Jurkat, Clone E6-1 (cell line): Measurements from ENCODE around the gene JAZF1. TPM values are rescaled to one million over a fixed set of nuclear protein-coding genes. Genes with fewer than 3 reads are reported as not detected.

ENCODE experiments used
- DNase-seq: peaks from one replicate; pipeline ENCODE4 v3.0.0-alpha.2; 2011; ENCODE audit warnings: low read depth, low spot score
- H3K4me3 ChIP-seq: 2 replicates; pipeline ENCODE4 v1.5.1; 2011; ENCODE audit warnings: mild to moderate bottlenecking, low read length, control low read depth, moderate library complexity
- polyA plus RNA-seq: library from polyadenylated mRNA; unstranded; fragments of >200 nt; gene quantifications from one replicate; pipeline ENCODE4 v1.2.1, GENCODE V29; 2012; ENCODE audit warnings: missing spikeins; ENCODE audit not compliant: insufficient read length, insufficient read depth

JAZF1 gene
- polyA plus RNA-seq = 5.8 TPM

DNA sequence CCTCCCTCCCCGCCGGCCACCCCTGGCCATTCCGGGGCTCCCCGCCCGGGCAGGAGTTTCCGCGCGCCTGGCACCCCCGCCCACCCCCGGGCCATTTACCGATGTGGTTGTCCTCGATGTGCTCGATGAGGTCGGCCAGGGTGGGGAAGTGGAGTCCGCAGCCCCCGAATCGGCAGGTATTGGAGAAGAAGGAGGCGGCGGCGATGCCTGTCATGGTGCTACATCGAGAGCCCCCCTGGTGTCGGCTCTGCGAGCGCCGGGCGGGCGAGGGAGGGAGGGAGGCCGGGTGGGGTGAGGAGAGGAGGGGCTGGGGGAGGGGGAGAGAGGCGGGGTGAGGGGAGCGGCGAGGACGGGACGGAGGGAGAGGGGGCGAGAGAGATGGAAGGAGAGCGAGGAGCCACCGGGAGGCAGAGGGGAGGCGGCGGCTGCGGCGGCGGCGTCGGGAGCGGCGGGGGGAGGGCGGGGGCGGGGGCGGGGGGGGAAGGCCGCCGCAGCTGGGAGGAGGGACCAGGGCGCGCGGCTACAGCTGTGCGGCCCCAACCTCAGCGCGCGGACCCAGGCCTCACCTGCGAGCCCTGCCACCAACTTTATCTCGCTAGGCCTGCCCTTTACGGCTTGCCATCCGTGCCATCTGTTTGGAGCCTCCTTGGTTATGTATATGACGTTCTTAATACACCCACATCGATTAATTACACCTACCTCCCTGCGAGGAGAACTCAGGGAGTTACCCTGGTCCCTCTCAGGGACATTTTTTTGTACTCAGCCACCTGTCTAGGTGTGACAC, at the start of gene JAZF1:
Gene JAZF1, minus strand, starts transcription at position 432 of the 784 bp plus-strand sequence.
- peak within 1 kb of the TSS; percentile 55 for H3K4me3 ChIP-seq
- peak; percentile 28 for DNase-seq

DNA sequence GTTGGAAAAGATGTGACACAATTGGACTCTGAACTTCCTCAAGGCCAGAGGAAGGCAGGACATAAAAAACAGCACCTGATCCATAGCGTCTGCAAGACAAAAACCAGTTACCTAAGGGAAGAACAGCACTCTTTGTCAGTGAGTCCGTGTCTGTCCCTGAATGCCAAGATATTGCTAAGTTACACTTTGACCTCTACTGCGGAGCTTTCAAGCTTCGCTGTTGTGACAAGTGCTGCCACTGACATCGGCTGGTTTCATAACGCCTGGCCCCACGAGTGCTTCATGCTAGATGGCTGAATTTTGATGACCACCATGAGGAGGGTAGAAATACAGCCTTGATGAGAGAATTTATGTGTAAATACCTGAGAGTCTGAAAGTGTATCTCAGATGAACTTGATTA, 49.7 kb upstream of the JAZF1 start:
- no peak for DNase-seq
- H3K4me3 ChIP-seq = no peak overlapping the region

DNA sequence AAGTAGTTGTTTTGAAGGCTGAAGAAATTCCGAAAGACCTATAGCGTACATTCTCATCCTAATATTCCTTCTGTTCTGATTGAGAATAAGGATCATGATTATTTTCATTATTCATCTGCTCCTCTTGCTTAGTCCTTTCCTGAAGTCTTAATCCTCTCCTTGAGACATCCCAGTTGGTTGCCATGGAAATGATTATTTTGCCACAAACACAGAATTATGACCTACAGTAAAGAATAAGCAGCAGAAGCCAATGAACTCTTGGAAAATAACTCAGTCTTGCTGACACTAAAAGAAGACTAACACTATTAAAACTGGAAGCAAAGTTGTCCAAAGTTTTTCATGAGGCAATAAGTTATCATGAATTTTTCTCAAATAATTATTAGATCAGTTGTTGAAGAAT, 47.8 kb upstream of the JAZF1 start:
- no peak overlapping the region for H3K4me3 ChIP-seq
- no peak for DNase-seq

DNA sequence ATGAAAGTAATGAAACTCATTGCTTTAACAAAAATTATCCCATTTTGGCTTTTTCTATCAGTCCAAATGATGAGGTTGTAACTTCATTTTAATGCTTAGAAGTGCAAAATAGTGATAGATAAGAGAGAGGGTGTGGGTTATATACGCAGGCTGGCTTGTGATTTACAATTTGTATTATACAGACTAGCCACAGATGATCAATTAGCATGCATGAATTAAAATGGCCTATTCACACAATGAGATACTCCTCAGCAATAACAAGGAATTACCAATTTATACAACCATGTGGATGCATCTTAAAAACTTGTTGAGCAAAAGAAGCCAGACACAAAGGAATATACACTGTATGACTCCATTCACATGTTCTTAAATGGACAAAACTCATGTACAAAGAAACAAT, 45.4 kb upstream of the JAZF1 start:
- H3K4me3 ChIP-seq = no peak overlapping the region
- no peak for DNase-seq

- H3K4me3 ChIP-seq = no peak overlapping the region
- DNase-seq = no peak
These were observed 45.0 kb upstream of the JAZF1 start for GRCh38 chr7:28225576-28225975.

DNA sequence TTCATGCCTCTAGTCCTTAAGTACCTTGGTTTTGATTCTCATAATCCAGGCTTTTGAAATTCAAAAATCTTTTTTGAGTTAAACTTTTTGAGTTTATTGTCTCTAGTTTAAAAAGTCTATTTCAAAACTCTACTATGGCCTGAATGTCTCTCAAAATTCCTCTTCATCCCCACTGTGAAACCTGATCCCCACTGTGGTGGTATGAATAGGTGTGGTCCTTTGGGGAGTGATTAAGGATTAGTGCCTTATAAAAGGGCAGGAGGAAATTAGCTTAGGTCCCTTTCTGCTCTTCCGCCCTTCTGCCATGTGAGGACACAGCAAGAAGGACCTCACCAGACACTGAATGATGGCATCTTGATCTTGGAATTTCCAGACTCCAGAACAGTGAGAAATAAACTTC, 44.1 kb upstream of the JAZF1 start:
- no peak overlapping the region for H3K4me3 ChIP-seq
- no peak for DNase-seq

DNA sequence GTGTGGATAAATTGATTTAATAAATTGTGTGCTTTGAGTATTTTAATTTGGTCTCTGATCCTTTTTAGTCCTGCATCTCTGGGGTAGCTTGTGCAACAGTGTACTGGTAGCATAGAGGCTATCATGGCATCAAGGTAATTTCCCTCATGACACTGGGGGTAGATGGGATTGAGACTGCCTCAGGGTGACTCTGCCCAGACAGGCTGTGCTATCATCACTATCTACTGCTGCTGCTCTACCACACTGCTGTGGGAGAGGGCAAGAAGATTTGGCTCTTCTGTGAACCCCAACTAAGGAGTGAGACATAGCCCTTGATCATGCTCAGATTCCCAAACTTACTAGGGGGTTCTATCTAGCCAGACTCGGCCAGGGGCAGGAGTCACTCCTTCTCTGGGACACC, 43.6 kb upstream of the JAZF1 start:
- H3K4me3 ChIP-seq = no peak overlapping the region
- no peak for DNase-seq

DNA sequence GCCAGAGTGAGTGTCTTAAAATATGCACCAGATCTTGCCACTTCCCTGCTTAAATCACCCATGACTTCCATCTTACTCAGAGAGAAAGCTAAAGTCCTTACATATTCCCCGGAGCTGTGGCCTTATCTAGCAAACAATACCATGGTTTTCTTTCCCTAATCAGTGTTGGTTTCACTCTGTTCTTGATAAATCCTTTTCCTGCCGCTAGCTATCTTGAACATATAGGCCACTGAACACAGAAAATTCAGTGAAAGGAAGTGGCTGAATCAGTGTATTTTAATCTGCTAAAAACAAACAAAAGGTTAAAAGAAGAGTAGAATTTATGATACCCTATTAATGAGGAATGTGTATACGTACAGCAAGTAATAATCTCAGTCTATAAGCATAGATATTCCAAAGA, 42.0 kb upstream of the JAZF1 start:
- no peak overlapping the region for H3K4me3 ChIP-seq
- DNase-seq = no peak

- no peak for DNase-seq
- H3K4me3 ChIP-seq = no peak overlapping the region
These were observed 39.2 kb upstream of the JAZF1 start for GRCh38 chr7:28219793-28220192.

DNA sequence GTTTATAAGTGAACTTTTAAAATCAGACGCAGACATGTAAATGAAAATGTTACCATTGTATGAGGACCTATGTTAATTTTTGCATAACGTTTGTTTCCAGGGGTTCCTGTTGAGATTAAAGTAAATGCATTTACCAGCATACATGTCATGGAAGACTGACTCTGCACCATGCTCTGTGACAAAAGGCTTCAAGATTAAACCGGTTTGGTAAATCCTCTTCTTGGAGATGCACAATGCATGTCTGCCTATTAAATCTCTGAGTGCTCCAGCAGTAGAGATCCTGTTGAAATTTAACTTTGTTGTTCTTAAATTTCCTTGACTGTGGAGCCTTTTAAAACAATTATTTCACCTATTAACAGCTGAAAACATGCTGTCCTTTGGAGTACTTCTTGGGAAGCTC, 36.5 kb upstream of the JAZF1 start:
- no peak for DNase-seq
- no peak overlapping the region for H3K4me3 ChIP-seq

GRCh38 chr7:28211006-28211405, 30.4 kb upstream of the JAZF1 start:
- H3K4me3 ChIP-seq = no peak overlapping the region
- DNase-seq = no peak

GRCh38 chr7:28208506-28208905, 27.9 kb upstream of the JAZF1 start:
- H3K4me3 ChIP-seq = no peak overlapping the region
- no peak for DNase-seq

GRCh38 chr7:28207486-28208158, 27.0 kb upstream of the JAZF1 start:
- peak; percentile 28 for DNase-seq
- no peak overlapping the region for H3K4me3 ChIP-seq

GRCh38 chr7:28205506-28205905, 24.9 kb upstream of the JAZF1 start:
- no peak for DNase-seq

DNA sequence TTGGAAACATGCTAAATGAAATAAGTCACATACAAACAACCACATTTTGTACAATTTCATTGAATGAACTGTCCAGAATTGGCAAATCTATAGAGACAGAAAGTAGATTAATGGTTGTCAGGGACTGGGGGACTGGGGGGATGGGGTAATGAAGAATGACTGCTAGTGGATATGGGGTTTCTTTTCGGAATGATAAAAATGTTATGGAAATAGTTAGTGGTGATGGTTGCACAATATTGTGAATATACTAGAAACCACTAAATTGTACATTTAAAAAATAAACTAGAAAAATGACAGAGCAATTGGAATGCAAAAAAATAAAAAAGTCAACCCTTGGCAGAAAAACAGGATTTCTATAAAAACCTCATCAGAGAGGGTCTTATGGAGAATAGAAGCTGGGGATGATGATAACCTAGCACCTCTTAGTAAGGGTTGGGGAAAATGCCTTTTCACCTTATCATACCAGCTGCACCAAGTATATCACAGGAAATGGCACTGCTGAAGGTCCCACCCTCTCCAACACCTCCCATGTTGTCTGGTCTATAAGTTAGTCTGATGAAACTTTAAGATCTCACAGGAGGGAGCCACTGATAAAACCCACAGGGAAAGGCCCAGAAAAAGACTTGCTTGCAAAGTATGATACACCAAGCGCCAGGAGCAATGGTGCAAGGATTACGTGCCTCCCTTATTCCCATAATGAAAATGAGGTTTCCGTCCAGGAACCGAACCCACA, 23.1 kb upstream of the JAZF1 start:
- no peak overlapping the region for H3K4me3 ChIP-seq

More at GRCh38 chr7:28205506-28205905, 24.9 kb upstream of the JAZF1 start:
- H3K4me3 ChIP-seq = no peak overlapping the region

GRCh38 chr7:28202222-28202621, 21.6 kb upstream of the JAZF1 start:
- no peak overlapping the region for H3K4me3 ChIP-seq
- no peak for DNase-seq

More for the DNA sequence above, 23.1 kb upstream of the JAZF1 start:
- peak; percentile 53 for DNase-seq

DNA sequence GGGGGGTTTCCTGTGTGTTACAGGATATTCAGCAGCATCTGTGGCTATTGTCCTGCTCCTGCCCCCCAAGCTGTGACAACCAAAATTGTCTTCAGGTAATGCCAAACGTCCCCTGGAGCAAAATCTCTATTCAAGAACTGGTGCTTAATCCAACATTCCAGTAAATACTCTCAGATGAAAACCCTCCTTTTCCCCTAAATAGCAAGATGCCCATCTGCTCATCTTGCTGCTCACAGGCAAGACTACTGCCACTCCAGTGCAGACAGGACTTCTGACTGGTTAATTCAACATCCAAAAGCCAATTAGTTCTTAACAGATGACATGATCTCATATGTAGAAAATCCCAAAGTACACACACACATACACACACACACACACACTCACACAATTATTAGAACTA, 20.5 kb upstream of the JAZF1 start:
- no peak overlapping the region for H3K4me3 ChIP-seq
- DNase-seq = no peak

- H3K4me3 ChIP-seq = no peak overlapping the region
- DNase-seq = peak; percentile 60
These were observed 20.0 kb upstream of the JAZF1 start for GRCh38 chr7:28200598-28200997.

DNA sequence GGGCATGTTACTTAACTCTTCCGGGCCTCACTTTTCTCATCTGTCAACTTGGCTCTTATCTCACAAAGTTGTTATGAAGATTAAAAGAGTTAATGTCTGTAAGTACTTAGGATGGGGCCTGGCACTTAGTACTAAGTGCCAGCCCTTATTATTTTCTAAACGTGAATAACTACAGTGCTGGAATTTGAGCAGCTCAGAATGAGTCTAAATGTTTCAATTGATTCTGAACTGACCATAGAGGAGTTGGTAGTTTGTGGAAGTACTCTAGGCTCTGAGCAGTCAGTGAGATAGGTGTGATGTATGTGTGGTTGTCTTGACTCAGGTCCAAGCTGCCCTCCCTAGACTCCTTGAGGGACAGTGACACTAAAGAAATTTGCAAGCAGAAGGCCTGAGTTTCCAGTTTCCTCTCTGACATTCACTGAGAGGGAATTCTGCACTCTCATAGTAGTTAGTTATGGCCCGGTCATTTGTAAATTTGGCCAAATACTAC, 18.5 kb upstream of the JAZF1 start:
- no peak overlapping the region for H3K4me3 ChIP-seq
- DNase-seq = no peak
